Neural cell (in vitro differentiated cells): ENCODE data around the gene TRMU. TPM values are rescaled to one million over a fixed set of nuclear protein-coding genes. Genes with fewer than 3 reads are reported as not detected.

Source experiments
- H2AFZ ChIP-seq: fragments of 200-600, 300-800 bp; sonication (generic), shearing (Covaris generic); 2 replicates; pipeline ENCODE4 v1.6.0; 2014; ENCODE audit warnings: low read depth, mild to moderate bottlenecking, antibody characterized with exemption, low read length, moderate library complexity
- H3F3A ChIP-seq: fragments of 200-600 bp; shearing (Covaris generic); 2 replicates; pipeline ENCODE4 v1.6.1; 2016; ENCODE audit warnings: mild to moderate bottlenecking, moderate library complexity, mixed read lengths, antibody characterized with exemption, low read length; ENCODE audit not compliant: insufficient read depth, poor library complexity, severe bottlenecking
- H3K27ac ChIP-seq: fragments of 200-600, 300-800 bp; sonication (generic), shearing (Covaris generic); 2 replicates; pipeline ENCODE4 v1.5.1; 2014; ENCODE audit warnings: mild to moderate bottlenecking, low read length, moderate library complexity
- H3K27me3 ChIP-seq: fragments of 300-800, 200-600 bp; sonication (generic), shearing (Covaris generic); 2 replicates; pipeline ENCODE4 v1.6.0; 2014; ENCODE audit warnings: mild to moderate bottlenecking, low read depth, low read length, moderate library complexity; ENCODE audit not compliant: insufficient read depth
- H3K36me3 ChIP-seq: fragments of 300-800, 200-600 bp; sonication (generic), shearing (Covaris generic); 2 replicates; pipeline ENCODE4 v1.5.1; 2014; ENCODE audit warnings: mild to moderate bottlenecking, antibody characterized with exemption, low read length, moderate library complexity; ENCODE audit not compliant: insufficient read depth
- H3K4me2 ChIP-seq: fragments of 300-800, 200-600 bp; sonication (generic), shearing (Covaris generic); 2 replicates; pipeline ENCODE4 v1.6.0; 2014; ENCODE audit warnings: mild to moderate bottlenecking, low read length
- H3K4me3 ChIP-seq: fragments of 300-800, 200-600 bp; sonication (generic), shearing (Covaris generic); 2 replicates; pipeline ENCODE4 v1.5.1; 2014; ENCODE audit warnings: mild to moderate bottlenecking, low read length, moderate library complexity
- H3K79me2 ChIP-seq: fragments of 200-600 bp; shearing (Covaris generic); replicated peaks from 2 replicates; pipeline ENCODE4 v1.6.0; 2014; ENCODE audit warnings: mild to moderate bottlenecking, low read length, moderate library complexity; ENCODE audit not compliant: insufficient read depth
- H3K9ac ChIP-seq: fragments of 300-800, 200-600 bp; sonication (generic), shearing (Covaris generic); 2 replicates; pipeline ENCODE4 v1.6.1; 2016; ENCODE audit warnings: mild to moderate bottlenecking, low read length, mixed read lengths
- H3K9me2 ChIP-seq: fragments of 200-600 bp; shearing (Covaris generic); 2 replicates; pipeline ENCODE4 v1.6.1; 2016; ENCODE audit warnings: mild to moderate bottlenecking, low read length, mixed read lengths; ENCODE audit not compliant: insufficient read depth
- H3K9me3 ChIP-seq: fragments of 200-600, 300-800 bp; sonication (generic), shearing (Covaris generic); 2 replicates; pipeline ENCODE4 v1.6.1; 2016; ENCODE audit warnings: mild to moderate bottlenecking, mixed run types, low read length, moderate library complexity, mixed read lengths
- H4K20me1 ChIP-seq: fragments of 200-600 bp; shearing (Covaris generic); 2 replicates; pipeline ENCODE4 v1.6.1; 2016; ENCODE audit warnings: mild to moderate bottlenecking, mixed run types; ENCODE audit not compliant: insufficient read depth
- EP300 ChIP-seq: fragments of 450-650 bp; conservative IDR thresholded peaks from 2 replicates; pipeline ENCODE4 v1.6.1; 2014; ENCODE audit warnings: antibody characterized with exemption, mild to moderate bottlenecking, moderate library complexity; ENCODE audit not compliant: poor library complexity, severe bottlenecking
- EZH2 ChIP-seq: fragments of 200-600, 300-800 bp; shearing (Covaris generic), sonication (generic); IDR thresholded peaks from 2 replicates; pipeline ENCODE4 v1.6.1; 2014; ENCODE audit warnings: antibody characterized with exemption, low read length, borderline replicate concordance, mild to moderate bottlenecking; ENCODE audit not compliant: insufficient read depth, poor library complexity, severe bottlenecking
- MXI1 ChIP-seq: fragments of 450-650 bp; conservative IDR thresholded peaks from 2 replicates; pipeline ENCODE4 v1.6.1; 2014; ENCODE audit warnings: antibody characterized with exemption, mild to moderate bottlenecking; ENCODE audit not compliant: poor library complexity, severe bottlenecking
- POLR2AphosphoS5 ChIP-seq: IDR thresholded peaks from 2 replicates; pipeline ENCODE4 v1.6.1; 2012
- RAD21 ChIP-seq: fragments of 450-650 bp; conservative IDR thresholded peaks from 2 replicates; pipeline ENCODE4 v1.6.1; 2014; ENCODE audit warnings: antibody characterized with exemption, mild to moderate bottlenecking, moderate library complexity
- SMC3 ChIP-seq: fragments of 450-650 bp; conservative IDR thresholded peaks from 2 replicates; pipeline ENCODE4 v1.6.1; 2014; ENCODE audit warnings: antibody characterized with exemption, mild to moderate bottlenecking, moderate library complexity; ENCODE audit not compliant: poor library complexity
- TAF1 ChIP-seq: IDR thresholded peaks from 2 replicates; pipeline ENCODE4 v1.6.1; 2012; ENCODE audit warnings: low read depth
- polyA plus RNA-seq: library from polyadenylated mRNA; depleted of rRNA; stranded (reverse); fragments of >200 nt; gene quantifications from 2 replicates; pipeline ENCODE4 v1.2.3, GENCODE V29; 2014
- TF ChIP-seq, protein P1 (sequence below): fragments of 450-650 bp; IDR thresholded peaks from 2 replicates; pipeline ENCODE4 v1.5.1; 2014; ENCODE audit warnings: antibody characterized with exemption, mild to moderate bottlenecking, moderate library complexity; ENCODE audit not compliant: poor library complexity, severe bottlenecking
- TF ChIP-seq, protein P2 (sequence below): IDR thresholded peaks from 2 replicates; pipeline ENCODE4 v1.6.1; 2012; ENCODE audit warnings: borderline replicate concordance

Gene TRMU
- polyA plus RNA-seq, 1 donor from 2014 or later = 72.9 TPM

DNA sequence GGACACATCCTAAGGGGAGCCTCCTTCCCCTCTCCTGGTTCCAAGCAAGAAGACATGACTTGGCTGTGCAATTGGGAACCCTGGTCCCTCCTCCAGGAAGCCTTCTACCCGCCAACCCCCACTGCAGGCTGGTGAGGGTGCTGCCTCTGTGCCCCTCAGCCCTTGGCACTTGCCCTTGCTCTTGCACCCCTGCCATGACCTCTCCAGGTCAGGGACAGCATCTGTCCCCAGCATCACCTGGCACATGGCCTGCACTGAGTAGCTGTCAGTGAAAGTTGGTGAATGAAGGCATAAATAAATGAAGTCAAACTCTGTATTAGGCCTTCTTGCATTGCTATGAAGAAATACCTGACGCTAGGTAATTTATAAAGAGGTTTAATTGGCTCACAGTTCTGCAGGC, 40.7 kb upstream of the TRMU start:
- Histone ChIP-seq H4K20me1 (no peaks in the 10 kb centered on the region), H3K9me2 (no peaks in the 10 kb centered on the region), H3K9ac (no peak overlapping the region), H3K79me2 (peaks cover 3% of the 10 kb centered on the region), H3K27me3 (no peaks in the 10 kb centered on the region), H3F3A (no peaks in the 10 kb centered on the region), H3K36me3 (no peaks in the 10 kb centered on the region), H3K4me3 (no peak overlapping the region), H3K27ac (no peak overlapping the region), H2AFZ (no peak overlapping the region), H3K9me3 (no peaks in the 10 kb centered on the region), H3K4me2 (no peak overlapping the region)
- TF ChIP-seq TAF1 (no peak), RAD21 (no peak), EZH2 (no peak), POLR2AphosphoS5 (no peak), SMC3 (no peak), MXI1 (no peak), EP300 (no peak)
- TF ChIP-seq, protein P1, sequence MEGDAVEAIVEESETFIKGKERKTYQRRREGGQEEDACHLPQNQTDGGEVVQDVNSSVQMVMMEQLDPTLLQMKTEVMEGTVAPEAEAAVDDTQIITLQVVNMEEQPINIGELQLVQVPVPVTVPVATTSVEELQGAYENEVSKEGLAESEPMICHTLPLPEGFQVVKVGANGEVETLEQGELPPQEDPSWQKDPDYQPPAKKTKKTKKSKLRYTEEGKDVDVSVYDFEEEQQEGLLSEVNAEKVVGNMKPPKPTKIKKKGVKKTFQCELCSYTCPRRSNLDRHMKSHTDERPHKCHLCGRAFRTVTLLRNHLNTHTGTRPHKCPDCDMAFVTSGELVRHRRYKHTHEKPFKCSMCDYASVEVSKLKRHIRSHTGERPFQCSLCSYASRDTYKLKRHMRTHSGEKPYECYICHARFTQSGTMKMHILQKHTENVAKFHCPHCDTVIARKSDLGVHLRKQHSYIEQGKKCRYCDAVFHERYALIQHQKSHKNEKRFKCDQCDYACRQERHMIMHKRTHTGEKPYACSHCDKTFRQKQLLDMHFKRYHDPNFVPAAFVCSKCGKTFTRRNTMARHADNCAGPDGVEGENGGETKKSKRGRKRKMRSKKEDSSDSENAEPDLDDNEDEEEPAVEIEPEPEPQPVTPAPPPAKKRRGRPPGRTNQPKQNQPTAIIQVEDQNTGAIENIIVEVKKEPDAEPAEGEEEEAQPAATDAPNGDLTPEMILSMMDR = no peak
- TF ChIP-seq, protein P2, sequence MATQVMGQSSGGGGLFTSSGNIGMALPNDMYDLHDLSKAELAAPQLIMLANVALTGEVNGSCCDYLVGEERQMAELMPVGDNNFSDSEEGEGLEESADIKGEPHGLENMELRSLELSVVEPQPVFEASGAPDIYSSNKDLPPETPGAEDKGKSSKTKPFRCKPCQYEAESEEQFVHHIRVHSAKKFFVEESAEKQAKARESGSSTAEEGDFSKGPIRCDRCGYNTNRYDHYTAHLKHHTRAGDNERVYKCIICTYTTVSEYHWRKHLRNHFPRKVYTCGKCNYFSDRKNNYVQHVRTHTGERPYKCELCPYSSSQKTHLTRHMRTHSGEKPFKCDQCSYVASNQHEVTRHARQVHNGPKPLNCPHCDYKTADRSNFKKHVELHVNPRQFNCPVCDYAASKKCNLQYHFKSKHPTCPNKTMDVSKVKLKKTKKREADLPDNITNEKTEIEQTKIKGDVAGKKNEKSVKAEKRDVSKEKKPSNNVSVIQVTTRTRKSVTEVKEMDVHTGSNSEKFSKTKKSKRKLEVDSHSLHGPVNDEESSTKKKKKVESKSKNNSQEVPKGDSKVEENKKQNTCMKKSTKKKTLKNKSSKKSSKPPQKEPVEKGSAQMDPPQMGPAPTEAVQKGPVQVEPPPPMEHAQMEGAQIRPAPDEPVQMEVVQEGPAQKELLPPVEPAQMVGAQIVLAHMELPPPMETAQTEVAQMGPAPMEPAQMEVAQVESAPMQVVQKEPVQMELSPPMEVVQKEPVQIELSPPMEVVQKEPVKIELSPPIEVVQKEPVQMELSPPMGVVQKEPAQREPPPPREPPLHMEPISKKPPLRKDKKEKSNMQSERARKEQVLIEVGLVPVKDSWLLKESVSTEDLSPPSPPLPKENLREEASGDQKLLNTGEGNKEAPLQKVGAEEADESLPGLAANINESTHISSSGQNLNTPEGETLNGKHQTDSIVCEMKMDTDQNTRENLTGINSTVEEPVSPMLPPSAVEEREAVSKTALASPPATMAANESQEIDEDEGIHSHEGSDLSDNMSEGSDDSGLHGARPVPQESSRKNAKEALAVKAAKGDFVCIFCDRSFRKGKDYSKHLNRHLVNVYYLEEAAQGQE = no peak

DNA sequence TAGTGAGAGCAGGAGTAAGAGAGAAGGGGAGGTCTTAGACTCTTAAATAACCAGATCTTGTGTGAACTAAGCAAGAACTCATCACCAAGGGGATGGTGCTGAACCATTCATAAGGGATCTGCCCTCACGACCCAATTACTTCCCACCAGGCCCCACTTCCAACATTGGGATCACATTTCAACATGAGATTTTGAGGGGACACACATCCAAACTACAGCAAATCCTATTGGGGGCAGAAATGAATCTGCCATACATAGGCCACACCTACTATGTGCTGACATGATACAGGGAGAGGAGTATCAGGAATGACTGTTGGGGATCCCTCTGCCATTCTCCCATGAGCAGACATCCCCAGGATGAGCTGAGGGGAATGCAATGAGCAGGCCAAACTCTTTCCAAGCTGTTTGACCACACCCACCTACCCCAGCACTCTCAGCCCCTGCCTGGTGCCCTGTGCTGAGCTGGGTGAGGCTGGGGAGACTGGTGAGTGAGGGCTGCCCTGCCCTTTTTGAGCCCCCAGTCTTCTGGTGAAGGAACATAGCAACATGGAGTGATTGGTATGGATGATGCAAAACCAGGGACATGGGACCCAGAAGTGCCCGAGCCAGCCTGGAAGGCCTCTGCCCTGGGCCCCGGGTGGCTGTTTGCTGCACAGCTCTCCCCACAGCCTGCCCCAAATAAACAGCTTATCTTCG, 40.1 kb upstream of the TRMU start:
- Histone ChIP-seq H2AFZ (no peak overlapping the region), H3K9ac (peak overlapping the region; percentile 69), H3K4me3 (peak overlapping the region; percentile 81), H3K9me2 (no peaks in the 10 kb centered on the region), H3K79me2 (peaks cover 3% of the 10 kb centered on the region), H3F3A (no peaks in the 10 kb centered on the region), H3K27ac (no peak overlapping the region), H3K27me3 (no peaks in the 10 kb centered on the region), H4K20me1 (no peaks in the 10 kb centered on the region), H3K4me2 (no peak overlapping the region), H3K9me3 (no peaks in the 10 kb centered on the region), H3K36me3 (no peaks in the 10 kb centered on the region)
- TF ChIP-seq POLR2AphosphoS5 (no peak), EP300 (no peak), TAF1 (no peak), RAD21 (no peak), EZH2 (no peak), MXI1 (no peak), SMC3 (no peak)
- TF ChIP-seq, protein P2 = no peak
- TF ChIP-seq, protein P1 = no peak
